Ascending aorta (tissue), 2 donors: Measurements from ENCODE around the gene APEH. TPM values are rescaled to one million over a fixed set of nuclear protein-coding genes. Genes with fewer than 3 reads are reported as not detected.

Experiments used
- DNase-seq, 2 donors: peaks; one replicate each; pipeline ENCODE4 v3.0.0-alpha.2; 2019; ENCODE audit warnings: low spot score in 2 of 2
- H3K27ac ChIP-seq, 2 donors: fragments of 200-600 bp; sonication (generic); one replicate each; pipeline ENCODE4 v1.5.1; 2016 to 2017; ENCODE audit warnings: mild to moderate bottlenecking in 1 of 2
- H3K27me3 ChIP-seq: fragments of 200-600 bp; sonication (generic); one replicate; pipeline ENCODE4 v1.5.1; 2017
- H3K36me3 ChIP-seq, 2 donors: fragments of 200-600 bp; sonication (generic); one replicate each; pipeline ENCODE4 v1.5.1; 2016
- H3K4me1 ChIP-seq, 2 donors: fragments of 200-600 bp; sonication (generic); one replicate each; pipeline ENCODE4 v1.5.1; 2016 to 2017; ENCODE audit warnings: mild to moderate bottlenecking in 1 of 2
- H3K4me3 ChIP-seq, 2 donors: fragments of 200-600 bp; sonication (generic); one replicate each; pipeline ENCODE4 v1.5.1; 2016 to 2017; ENCODE audit warnings: mild to moderate bottlenecking in 1 of 2
- H3K9me3 ChIP-seq, 2 donors: fragments of 200-600 bp; sonication (generic); one replicate each; pipeline ENCODE4 v1.5.1; 2016
- CTCF ChIP-seq, 3 experiments: fragments of 200-600 bp in 2 of 3; fragments of 450-650 bp in 1 of 3; sonication (generic) in 2 of 3; IDR thresholded peaks; one replicate each; pipeline ENCODE4 v1.5.1; 2016 to 2019; ENCODE audit warnings: antibody characterized with exemption in 3 of 3, mild to moderate bottlenecking in 1 of 3, moderate library complexity in 1 of 3
- intact Hi-C: fragments of 100-400 bp; cut with DNase I; formaldehyde crosslinking; loops from one replicate; pipeline ENCODE4 v1.15.1; 2023
- total RNA-seq: library from RNA; depleted of rRNA; stranded (reverse); fragments of >200 nt; gene quantifications from one replicate; pipeline ENCODE4 v1.1.0, GENCODE V29; 2016

Gene APEH
- total RNA-seq, 1 donor from 2014 or later: 79.5 TPM

- Histone ChIP-seq H3K9me3 (no peaks in the 10 kb centered on the region), H3K36me3 (peaks cover 7 to 29% of the 10 kb centered on the region in 2 donors), H3K27me3 (no peaks in the 10 kb centered on the region), H3K4me1 (peaks cover 6 to 7% of the 10 kb centered on the region in 2 donors), H3K27ac (no peak overlapping the region), H3K4me3 (no peak overlapping the region)
- intact Hi-C loops: no loop called here
- no peak for TF ChIP-seq CTCF (IDR thresholded peaks at IDR 0.05)
- no peak for DNase-seq
Observed at GRCh38 chr3:49714728-49715550, 40.8 kb downstream of the APEH start.

DNA sequence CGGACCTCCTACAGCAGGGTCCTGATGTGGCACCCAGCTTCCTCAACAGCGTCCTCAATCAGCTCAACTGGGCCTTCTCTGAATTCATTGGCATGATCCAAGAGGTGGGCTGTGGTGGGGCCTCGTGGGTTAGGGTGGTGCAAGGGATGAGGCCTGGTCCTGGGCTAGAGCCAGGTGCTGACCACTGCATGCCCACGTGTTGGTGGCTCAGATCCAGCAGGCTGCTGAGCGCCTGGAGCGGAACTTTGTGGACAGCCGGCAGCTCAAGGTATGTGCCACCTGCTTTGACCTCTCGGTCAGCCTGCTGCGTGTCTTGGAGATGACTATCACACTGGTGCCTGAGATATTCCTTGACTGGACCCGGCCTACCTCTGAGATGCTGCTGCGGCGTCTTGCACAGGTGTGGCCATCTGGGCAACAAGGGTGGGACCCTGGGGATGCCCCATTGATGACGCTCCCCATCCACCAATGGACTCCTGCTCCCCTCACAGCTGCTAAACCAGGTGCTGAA, 41.5 kb downstream of the APEH start:
- intact Hi-C loops: no loop called here
- Histone ChIP-seq H3K9me3 (no peaks in the 10 kb centered on the region), H3K27me3 (no peaks in the 10 kb centered on the region), H3K36me3 (peaks cover 7 to 32% of the 10 kb centered on the region in 2 donors), H3K4me3 (no peak overlapping the region), H3K4me1 (peaks cover 6 to 7% of the 10 kb centered on the region in 2 donors), H3K27ac (no peak overlapping the region)
- no peak for TF ChIP-seq CTCF (IDR thresholded peaks at IDR 0.05)
- DNase-seq: no peak

GRCh38 chr3:49716169-49716568, 42.0 kb downstream of the APEH start:
- intact Hi-C loops: no loop called here

GRCh38 chr3:49716691-49717210, 42.6 kb downstream of the APEH start:
- Histone ChIP-seq H3K4me3 (no peak overlapping the region), H3K27me3 (no peaks in the 10 kb centered on the region), H3K36me3 (peaks cover 7 to 42% of the 10 kb centered on the region in 2 donors), H3K27ac (no peak overlapping the region), H3K4me1 (peaks cover 6 to 7% of the 10 kb centered on the region in 2 donors), H3K9me3 (no peaks in the 10 kb centered on the region)
- DNase-seq: peak in 1 of 2 donors; percentile 64
- no peak for TF ChIP-seq CTCF (IDR thresholded peaks at IDR 0.05)
- intact Hi-C loops: no loop called here

More at GRCh38 chr3:49716169-49716568, 42.0 kb downstream of the APEH start:
- no peak overlapping the region for H3K27ac ChIP-seq
- no peak for TF ChIP-seq CTCF (IDR thresholded peaks at IDR 0.05)
- no peaks in the 10 kb centered on the region for H3K9me3 ChIP-seq
- peaks cover 7 to 37% of the 10 kb centered on the region in 2 donors for H3K36me3 ChIP-seq
- H3K4me3 ChIP-seq: no peak overlapping the region
- H3K4me1 ChIP-seq: peaks cover 6 to 7% of the 10 kb centered on the region in 2 donors
- H3K27me3 ChIP-seq: no peaks in the 10 kb centered on the region
- DNase-seq: no peak

DNA sequence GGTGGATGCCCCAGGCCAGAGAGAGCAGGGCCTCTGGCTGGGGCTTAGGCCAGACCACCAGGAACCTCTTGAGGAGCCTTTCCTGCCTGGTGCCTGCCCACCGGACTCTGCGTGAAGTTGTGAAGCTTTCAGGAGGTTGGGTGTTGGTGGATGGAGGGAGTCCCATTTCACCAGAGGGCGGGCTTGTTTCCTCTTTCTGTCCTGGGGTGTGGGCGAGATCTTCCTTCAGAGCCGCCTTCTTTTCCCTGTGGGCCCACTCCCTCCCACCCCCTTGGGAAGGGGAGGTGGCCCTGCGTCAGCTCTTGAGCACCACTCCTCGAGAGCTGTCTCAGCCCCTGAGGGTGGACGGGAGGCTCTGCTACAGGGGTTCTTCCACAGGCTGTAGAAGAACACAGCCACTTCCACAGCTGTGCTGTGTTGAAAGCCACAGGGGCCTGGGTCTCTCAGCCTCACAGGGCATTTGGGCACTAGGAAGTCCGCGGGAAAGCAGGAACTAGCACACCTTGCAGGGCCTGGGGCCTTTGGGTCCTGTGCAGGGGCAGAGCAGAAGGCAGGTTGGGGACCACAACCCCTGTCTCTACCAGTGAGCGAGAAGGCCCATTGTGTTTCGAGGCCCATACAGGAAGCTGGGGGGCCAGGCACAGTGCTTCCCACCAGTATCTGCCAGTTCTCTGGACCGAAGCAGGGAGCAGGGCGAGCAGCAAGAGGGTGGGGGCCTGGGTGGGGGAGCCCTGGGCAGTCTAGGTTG, 43.2 kb downstream of the APEH start:
- peaks cover 13 to 42% of the 10 kb centered on the region in 2 donors for H3K36me3 ChIP-seq
- H3K9me3 ChIP-seq: no peaks in the 10 kb centered on the region
- no peaks in the 10 kb centered on the region for H3K27me3 ChIP-seq
- intact Hi-C loops: no loop called here
- no peak overlapping the region for H3K4me3 ChIP-seq
- no peak overlapping the region for H3K27ac ChIP-seq
- peak in 1 of 2 donors; percentile 62 for DNase-seq
- TF ChIP-seq CTCF (IDR thresholded peaks at IDR 0.05): no peak
- H3K4me1 ChIP-seq: peaks cover 6 to 10% of the 10 kb centered on the region in 2 donors
